Measurements from ENCODE around the gene COL4A6.

GRCh38 chrX:108285356-108285755, 152.9 kb downstream of the COL4A6 start:
- TF ChIP-seq CTCF (IDR thresholded peaks at IDR 0.05): no peak
- no peak for TF ChIP-seq EP300 (IDR thresholded peaks at IDR 0.05)
- no peak for TF ChIP-seq POLR2A (IDR thresholded peaks at IDR 0.05)
- TF ChIP-seq POLR2AphosphoS5 (IDR thresholded peaks at IDR 0.05): no peak
